ENCODE data around the gene EFCAB6.

- no peak for TF ChIP-seq YY1 (IDR thresholded peaks at IDR 0.05; ENCODE audit: extremely low read depth, insufficient replicate concordance, low read depth, low read length)
- no peak for TF ChIP-seq POLR2A (IDR thresholded peaks at IDR 0.05; ENCODE audit: borderline replicate concordance, extremely low read depth, insufficient read depth, insufficient read length)
Observed at GRCh38 chr22:43774318-43774915, 37.7 kb downstream of the EFCAB6 start.
